Endodermal cell (in vitro differentiated cells): ENCODE results near the gene CACNA1A. TPM values are rescaled to one million over a fixed set of nuclear protein-coding genes. Genes with fewer than 3 reads are reported as not detected.

Source experiments
- DNase-seq: peaks from one replicate; pipeline ENCODE4 v3.0.0-alpha.2; 2017
- H3K27ac ChIP-seq: 2 replicates; pipeline ENCODE4 v1.5.1; 2013; ENCODE audit warnings: mild to moderate bottlenecking, low read depth, low read length, moderate library complexity
- H3K27me3 ChIP-seq: 2 replicates; pipeline ENCODE4 v1.6.1; 2013; ENCODE audit warnings: mild to moderate bottlenecking, low read length, moderate library complexity; ENCODE audit not compliant: insufficient read depth, control insufficient read depth, poor library complexity, severe bottlenecking
- H3K36me3 ChIP-seq: 2 replicates; pipeline ENCODE4 v1.7.0; 2013; ENCODE audit warnings: mild to moderate bottlenecking, low read length, moderate library complexity; ENCODE audit not compliant: control insufficient read depth, insufficient read depth
- H3K4me1 ChIP-seq: one replicate; pipeline ENCODE4 v1.7.0; 2013; ENCODE audit warnings: low read length; ENCODE audit not compliant: control insufficient read depth, insufficient read depth
- H3K4me3 ChIP-seq: 2 replicates; pipeline ENCODE4 v1.5.1; 2013; ENCODE audit warnings: mild to moderate bottlenecking, low read length, moderate library complexity
- H3K9ac ChIP-seq: 2 replicates; pipeline ENCODE4 v1.6.1; 2013; ENCODE audit warnings: mild to moderate bottlenecking, low read length, moderate library complexity; ENCODE audit not compliant: poor library complexity, severe bottlenecking; ENCODE audit errors: extremely low read depth
- H3K9me3 ChIP-seq: 2 replicates; pipeline ENCODE4 v1.6.1; 2013; ENCODE audit warnings: mild to moderate bottlenecking, low read length, moderate library complexity; ENCODE audit not compliant: control insufficient read depth
- H3K27ac Mint-ChIP-seq: 2 replicates; pipeline ENCODE4 v1.8.0; 2020; ENCODE audit warnings: mixed read lengths
- H3K27me3 Mint-ChIP-seq: 2 replicates; pipeline ENCODE4 v1.8.0; 2021; ENCODE audit warnings: mild to moderate bottlenecking, mixed read lengths; ENCODE audit not compliant: insufficient read depth
- H3K36me3 Mint-ChIP-seq: 2 replicates; pipeline ENCODE4 v1.8.0; 2020; ENCODE audit warnings: low read depth, mixed read lengths
- H3K4me1 Mint-ChIP-seq: 2 replicates; pipeline ENCODE4 v1.8.0; 2020; ENCODE audit warnings: mixed read lengths
- H3K4me3 Mint-ChIP-seq: 2 replicates; pipeline ENCODE4 v1.8.0; 2020; ENCODE audit warnings: mild to moderate bottlenecking, moderate library complexity, mixed read lengths
- H3K9me3 Mint-ChIP-seq: 2 replicates; pipeline ENCODE4 v1.8.0; 2020; ENCODE audit warnings: mild to moderate bottlenecking, mixed read lengths
- WGBS, 2 experiments: methylation state at CpG; one replicate each; pipeline versions ENCODE4 v1.1.5 to v1.1.7; 2013; ENCODE audit warnings: missing lambda C conversion rate in 2 of 2, mixed read lengths in 1 of 2; ENCODE audit not compliant: insufficient coverage in 1 of 2, insufficient read length in 1 of 2; 5-methylcytosine and 5-hydroxymethylcytosine counted together
- total RNA-seq, 2 donors: library from RNA; stranded (reverse); fragmentation: NEBNext Ultra II Directional in 1 of 2; extraction: Animal tissue kit (Norgen Biotek cat#: 25700) in 1 of 2; gene quantifications; 2 replicates in 1 of 2; 3 replicates in 1 of 2; pipeline ENCODE4 v1.2.1, GENCODE V29; 2021
- TF ChIP-seq, protein P1 (sequence below): fragments of 200-600 bp; sonication (generic); conservative IDR thresholded peaks from 2 replicates; pipeline ENCODE4 v1.5.0; 2021; ENCODE audit warnings: antibody characterized with exemption, mild to moderate bottlenecking

CACNA1A gene
- total RNA-seq, 2 donors from 2014 or later = 8.0 to 10.6 TPM

- Histone ChIP-seq H3K27me3 (no peaks in the 10 kb centered on the region), H3K4me3 (no peak overlapping the region), H3K36me3 (no peaks in the 10 kb centered on the region), H3K4me1 (no peaks in the 10 kb centered on the region), H3K9me3 (no peaks in the 10 kb centered on the region), H3K9ac (no peak overlapping the region), H3K27ac (no peak overlapping the region)
- DNase-seq = no peak
- H3K9me3 Mint-ChIP-seq = peaks cover 1% of the 10 kb centered on the region
- H3K36me3 Mint-ChIP-seq = no peaks in the 10 kb centered on the region
- peaks cover 6% of the 10 kb centered on the region for H3K27me3 Mint-ChIP-seq
- no peak overlapping the region for H3K4me3 Mint-ChIP-seq
- TF ChIP-seq, protein P1, sequence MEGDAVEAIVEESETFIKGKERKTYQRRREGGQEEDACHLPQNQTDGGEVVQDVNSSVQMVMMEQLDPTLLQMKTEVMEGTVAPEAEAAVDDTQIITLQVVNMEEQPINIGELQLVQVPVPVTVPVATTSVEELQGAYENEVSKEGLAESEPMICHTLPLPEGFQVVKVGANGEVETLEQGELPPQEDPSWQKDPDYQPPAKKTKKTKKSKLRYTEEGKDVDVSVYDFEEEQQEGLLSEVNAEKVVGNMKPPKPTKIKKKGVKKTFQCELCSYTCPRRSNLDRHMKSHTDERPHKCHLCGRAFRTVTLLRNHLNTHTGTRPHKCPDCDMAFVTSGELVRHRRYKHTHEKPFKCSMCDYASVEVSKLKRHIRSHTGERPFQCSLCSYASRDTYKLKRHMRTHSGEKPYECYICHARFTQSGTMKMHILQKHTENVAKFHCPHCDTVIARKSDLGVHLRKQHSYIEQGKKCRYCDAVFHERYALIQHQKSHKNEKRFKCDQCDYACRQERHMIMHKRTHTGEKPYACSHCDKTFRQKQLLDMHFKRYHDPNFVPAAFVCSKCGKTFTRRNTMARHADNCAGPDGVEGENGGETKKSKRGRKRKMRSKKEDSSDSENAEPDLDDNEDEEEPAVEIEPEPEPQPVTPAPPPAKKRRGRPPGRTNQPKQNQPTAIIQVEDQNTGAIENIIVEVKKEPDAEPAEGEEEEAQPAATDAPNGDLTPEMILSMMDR = no peak
- H3K27ac Mint-ChIP-seq = no peak overlapping the region
- peaks cover 2% of the 10 kb centered on the region for H3K4me1 Mint-ChIP-seq
- 89% methylated on average over 10 of the region's 10 CpGs for WGBS, 2 experiments
Observed at GRCh38 chr19:13301627-13302334, 204.5 kb downstream of the CACNA1A start.

- no peak overlapping the region for H3K27ac Mint-ChIP-seq
- H3K9me3 Mint-ChIP-seq = peaks cover 1% of the 10 kb centered on the region
- Histone ChIP-seq H3K4me1 (no peaks in the 10 kb centered on the region), H3K4me3 (no peak overlapping the region), H3K36me3 (no peaks in the 10 kb centered on the region), H3K9ac (no peak overlapping the region), H3K27me3 (no peaks in the 10 kb centered on the region), H3K9me3 (no peaks in the 10 kb centered on the region), H3K27ac (no peak overlapping the region)
- H3K4me3 Mint-ChIP-seq = no peak overlapping the region
- peaks cover 6% of the 10 kb centered on the region for H3K27me3 Mint-ChIP-seq
- H3K36me3 Mint-ChIP-seq = no peaks in the 10 kb centered on the region
- TF ChIP-seq, protein P1 = no peak
- WGBS, 2 experiments = 73 to 78% methylated on average over 7 of the region's 7 CpGs
- DNase-seq = no peak
- H3K4me1 Mint-ChIP-seq = peaks cover 2% of the 10 kb centered on the region
Observed at GRCh38 chr19:13300421-13301030, 205.8 kb downstream of the CACNA1A start.

DNA sequence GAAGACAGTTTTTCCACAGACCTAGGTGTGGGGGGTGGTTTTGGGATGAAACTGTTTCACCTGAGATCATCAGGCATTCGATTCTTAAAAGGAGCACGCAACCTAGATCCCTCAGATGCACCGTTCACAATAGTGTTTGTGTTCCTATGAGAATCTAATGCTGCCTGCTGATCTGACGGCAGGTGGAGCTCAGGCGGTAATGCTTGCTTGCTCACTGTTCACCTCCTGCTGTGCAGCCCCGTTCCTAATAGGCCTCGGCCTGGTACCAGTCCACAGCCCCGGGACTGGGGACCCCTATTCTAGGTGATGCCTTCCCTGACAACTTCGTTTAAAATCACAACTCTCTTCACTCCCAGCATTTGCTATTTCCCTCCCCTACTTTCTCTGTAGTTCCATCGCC lies 206.4 kb downstream of the CACNA1A start:
- WGBS, 2 experiments = 78% methylated on average over 8 to 10 of the region's 10 CpGs
- no peaks in the 10 kb centered on the region for H3K27me3 ChIP-seq
- no peak overlapping the region for H3K27ac Mint-ChIP-seq
- peaks cover 2% of the 10 kb centered on the region for H3K4me1 Mint-ChIP-seq
- H3K4me3 ChIP-seq = no peak overlapping the region
- no peak overlapping the region for H3K27ac ChIP-seq
- H3K4me3 Mint-ChIP-seq = no peak overlapping the region
- no peaks in the 10 kb centered on the region for H3K36me3 ChIP-seq
- no peak overlapping the region for H3K9ac ChIP-seq
- TF ChIP-seq, protein P1 = peak; percentile 22
- H3K9me3 Mint-ChIP-seq = peaks cover under 1% of the 10 kb centered on the region
- H3K4me1 ChIP-seq = no peaks in the 10 kb centered on the region
- H3K27me3 Mint-ChIP-seq = peaks cover 6% of the 10 kb centered on the region
- DNase-seq = no peak
- no peaks in the 10 kb centered on the region for H3K9me3 ChIP-seq
- H3K36me3 Mint-ChIP-seq = no peaks in the 10 kb centered on the region
